ENCODE results near the gene NOP53.

DNA sequence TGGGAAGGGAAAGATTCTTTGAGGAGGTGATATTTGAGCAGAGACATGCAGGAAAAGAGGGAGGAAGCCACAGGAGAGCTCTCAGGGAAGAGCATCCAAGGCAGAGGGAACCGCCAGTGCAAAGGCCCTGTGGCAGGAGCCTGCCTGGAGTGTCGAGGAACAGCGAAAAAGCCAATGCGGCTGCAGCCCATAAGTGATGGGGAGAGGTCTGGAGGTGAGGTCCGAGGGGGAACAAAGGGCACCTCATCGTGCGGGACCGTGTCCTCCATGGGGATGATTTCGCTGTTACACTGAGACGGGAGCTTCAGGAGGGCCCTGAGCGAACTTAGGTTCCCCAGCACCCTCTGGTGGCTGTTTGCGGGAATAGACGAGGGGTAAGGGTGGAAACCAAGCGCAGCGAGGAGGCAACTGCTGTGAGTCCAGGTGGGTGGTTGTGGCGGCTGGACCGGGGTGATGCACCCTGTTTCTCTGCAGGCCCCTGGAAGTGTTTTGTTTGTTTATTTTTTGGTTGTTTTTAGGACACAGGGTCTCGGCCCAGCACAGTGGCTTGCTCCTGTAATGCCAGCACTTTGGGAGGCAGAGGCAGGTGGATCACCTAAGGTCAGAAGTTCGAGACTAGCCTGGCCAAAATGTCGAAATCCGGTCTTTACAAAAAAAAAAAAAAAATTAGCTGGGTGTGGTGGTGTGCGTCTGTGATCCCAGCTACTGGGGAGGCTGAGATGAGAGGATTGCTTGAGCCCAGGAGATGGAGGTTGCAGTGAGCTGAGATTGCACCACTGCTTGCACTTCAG, 38.0 kb upstream of the NOP53 start:
- TF ChIP-seq, protein P1, sequence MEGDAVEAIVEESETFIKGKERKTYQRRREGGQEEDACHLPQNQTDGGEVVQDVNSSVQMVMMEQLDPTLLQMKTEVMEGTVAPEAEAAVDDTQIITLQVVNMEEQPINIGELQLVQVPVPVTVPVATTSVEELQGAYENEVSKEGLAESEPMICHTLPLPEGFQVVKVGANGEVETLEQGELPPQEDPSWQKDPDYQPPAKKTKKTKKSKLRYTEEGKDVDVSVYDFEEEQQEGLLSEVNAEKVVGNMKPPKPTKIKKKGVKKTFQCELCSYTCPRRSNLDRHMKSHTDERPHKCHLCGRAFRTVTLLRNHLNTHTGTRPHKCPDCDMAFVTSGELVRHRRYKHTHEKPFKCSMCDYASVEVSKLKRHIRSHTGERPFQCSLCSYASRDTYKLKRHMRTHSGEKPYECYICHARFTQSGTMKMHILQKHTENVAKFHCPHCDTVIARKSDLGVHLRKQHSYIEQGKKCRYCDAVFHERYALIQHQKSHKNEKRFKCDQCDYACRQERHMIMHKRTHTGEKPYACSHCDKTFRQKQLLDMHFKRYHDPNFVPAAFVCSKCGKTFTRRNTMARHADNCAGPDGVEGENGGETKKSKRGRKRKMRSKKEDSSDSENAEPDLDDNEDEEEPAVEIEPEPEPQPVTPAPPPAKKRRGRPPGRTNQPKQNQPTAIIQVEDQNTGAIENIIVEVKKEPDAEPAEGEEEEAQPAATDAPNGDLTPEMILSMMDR (IDR thresholded peaks at IDR 0.05 in 8 of 11, conservative IDR thresholded peaks at IDR 0.05 in 3 of 11): peak; percentile 35 to 85 (median 81)
- peak in 1 of 3 donors; percentile 25 for TF ChIP-seq POLR2AphosphoS5 (IDR thresholded peaks at IDR 0.05)

Measured in spleen (tissue), 7 donors.